Muscle layer of colon (tissue), 2 donors: Measurements from ENCODE around the gene SNW1.
"Not testable (repeated sequence)": the region's sequence is repeated elsewhere in the genome, so short reads cannot be mapped to it uniquely, and the experiment has no call there.

Experiments
- H3K27ac ChIP-seq: one replicate; pipeline ENCODE4 v1.7.0; 2013; ENCODE audit warnings: low read depth, mild to moderate bottlenecking, low read length, moderate library complexity
- H3K27me3 ChIP-seq, 2 donors: one replicate each; pipeline ENCODE4 v1.7.0; 2013; ENCODE audit warnings: low read length in 2 of 2, mild to moderate bottlenecking in 2 of 2; ENCODE audit not compliant: insufficient read depth in 2 of 2, control insufficient read depth in 1 of 2
- H3K36me3 ChIP-seq: one replicate; pipeline ENCODE4 v1.7.0; 2013; ENCODE audit warnings: mild to moderate bottlenecking, low read length; ENCODE audit not compliant: insufficient read depth
- H3K4me1 ChIP-seq: one replicate; pipeline ENCODE4 v1.7.0; 2013; ENCODE audit warnings: mild to moderate bottlenecking, low read length; ENCODE audit not compliant: insufficient read depth
- H3K4me3 ChIP-seq, 2 donors: one replicate each; pipeline ENCODE4 v1.7.0; 2013; ENCODE audit warnings: low read length in 2 of 2, low read depth in 1 of 2, mild to moderate bottlenecking in 1 of 2, moderate library complexity in 1 of 2
- H3K9ac ChIP-seq: one replicate; pipeline ENCODE4 v1.7.0; 2013; ENCODE audit warnings: low read length
- H3K9me3 ChIP-seq: one replicate; pipeline ENCODE4 v1.7.0; 2013; ENCODE audit warnings: mild to moderate bottlenecking, low read length
- donor health status: abdominal sarcoma.
- donor health status: Adenocarcinoma of cecum.

SNW1 gene

DNA sequence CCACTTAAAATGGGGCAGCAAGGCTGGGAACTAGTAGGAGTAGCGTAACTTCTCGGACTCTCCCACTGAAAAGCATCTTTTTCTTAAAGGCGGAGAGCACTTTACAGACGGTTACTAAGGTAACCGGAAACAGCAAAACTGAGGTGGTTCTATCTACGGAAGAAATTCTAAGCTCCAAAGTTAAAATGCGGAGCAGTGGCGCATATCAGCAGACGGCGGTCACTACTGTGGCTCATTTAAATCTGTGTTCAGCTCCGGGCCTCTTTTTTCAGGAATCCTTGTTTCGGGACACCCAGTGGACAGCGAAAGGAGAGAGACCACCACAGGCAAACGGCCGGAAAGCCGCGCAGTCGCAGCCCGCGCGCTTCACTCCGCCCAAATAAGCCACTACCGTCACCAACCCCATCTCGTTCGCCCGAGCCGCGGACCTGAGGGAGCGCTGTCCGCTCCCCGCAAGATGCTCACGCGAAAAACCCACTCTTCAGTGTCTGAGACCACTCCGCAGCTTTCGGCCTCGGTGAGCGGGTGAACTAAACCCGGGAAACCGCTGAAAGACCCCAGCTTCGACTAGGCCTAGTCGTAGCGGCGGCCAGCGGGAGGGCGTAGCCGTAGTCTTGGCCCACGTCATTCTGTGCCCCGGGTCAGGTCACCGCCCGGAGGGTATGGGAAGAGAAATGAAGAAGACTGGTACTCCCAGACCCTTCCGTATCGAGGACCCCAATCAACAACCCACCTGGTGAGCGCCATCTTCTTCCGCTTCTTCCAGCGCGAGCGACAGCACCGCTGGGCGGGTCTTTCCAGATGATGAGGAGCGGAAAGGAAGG is at the start of gene SNW1:
Gene SNW1, minus strand, starts transcription at position 776 of the 824 bp plus-strand sequence. Its CDS starts 29 bp downstream, at position 747.
- no peaks in the 10 kb centered on the region for H3K27me3 ChIP-seq
- peak within 1 kb of the TSS; percentile 84 to 86 for H3K4me3 ChIP-seq
- H3K36me3 ChIP-seq: peaks cover 9% of the 10 kb centered on the region
- H3K9me3 ChIP-seq: no peaks in the 10 kb centered on the region
- peaks cover 29% of the 10 kb centered on the region for H3K4me1 ChIP-seq
- peak within 1 kb of the TSS; percentile 90 for H3K27ac ChIP-seq
- H3K9ac ChIP-seq: peak within 1 kb of the TSS; percentile 84

DNA sequence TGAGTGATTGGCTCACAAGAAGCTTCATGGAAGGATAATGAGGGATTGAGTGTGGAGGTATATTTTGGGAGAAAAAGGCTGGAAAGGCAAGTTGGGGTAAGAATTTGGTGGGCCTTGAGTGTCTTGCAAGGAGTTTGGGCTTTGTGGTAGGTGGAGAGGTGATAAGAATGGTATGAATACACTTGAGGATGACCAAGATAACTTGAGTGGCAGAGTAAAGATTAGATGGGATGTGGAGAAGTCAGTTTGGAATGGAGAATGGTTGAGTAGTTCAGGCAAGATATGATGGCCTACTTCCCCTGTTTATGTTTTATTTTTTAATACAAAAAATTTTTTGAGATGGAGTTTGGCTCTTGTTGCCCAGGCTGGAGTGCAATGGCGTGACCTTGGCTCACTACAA is 48.1 kb upstream of the SNW1 start:
- Histone ChIP-seq H3K27me3 (no peaks in the 10 kb centered on the region), H3K4me3 (no peak overlapping the region), H3K9ac (no peak overlapping the region), H3K27ac (no peak overlapping the region), H3K36me3 (no peaks in the 10 kb centered on the region), H3K9me3 (no peaks in the 10 kb centered on the region), H3K4me1 (no peaks in the 10 kb centered on the region)

DNA sequence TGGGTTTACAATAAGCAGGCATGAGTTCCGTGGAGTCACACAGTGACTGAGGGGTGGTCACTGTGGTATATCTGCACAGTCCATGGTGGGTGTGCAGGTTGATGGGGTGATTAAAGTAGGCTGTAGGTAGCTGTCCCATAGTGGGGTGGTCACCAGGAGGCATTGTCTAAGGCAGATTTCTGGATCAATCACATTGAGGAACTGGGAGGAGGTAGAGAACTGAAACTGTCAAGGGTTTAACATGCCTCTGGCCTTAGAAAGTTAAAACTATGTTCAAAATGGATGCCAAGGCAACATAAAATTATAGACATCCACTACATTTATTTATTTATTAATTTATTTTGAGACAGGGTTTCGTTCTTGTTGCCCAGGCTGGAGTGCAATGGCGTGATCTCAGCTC is 47.3 kb upstream of the SNW1 start:
- Histone ChIP-seq H3K9ac (no peak overlapping the region), H3K27ac (no peak overlapping the region), H3K4me1 (no peaks in the 10 kb centered on the region), H3K9me3 (no peaks in the 10 kb centered on the region), H3K27me3 (no peaks in the 10 kb centered on the region), H3K4me3 (no peak overlapping the region), H3K36me3 (no peaks in the 10 kb centered on the region)

GRCh38 chr14:77805706-77806105 is 44.8 kb upstream of the SNW1 start:
- Histone ChIP-seq H3K27me3 (no peaks in the 10 kb centered on the region), H3K4me1 (no peaks in the 10 kb centered on the region), H3K4me3 (no peak overlapping the region), H3K36me3 (no peaks in the 10 kb centered on the region), H3K9me3 (no peaks in the 10 kb centered on the region), H3K27ac (no peak overlapping the region), H3K9ac (no peak overlapping the region)

DNA sequence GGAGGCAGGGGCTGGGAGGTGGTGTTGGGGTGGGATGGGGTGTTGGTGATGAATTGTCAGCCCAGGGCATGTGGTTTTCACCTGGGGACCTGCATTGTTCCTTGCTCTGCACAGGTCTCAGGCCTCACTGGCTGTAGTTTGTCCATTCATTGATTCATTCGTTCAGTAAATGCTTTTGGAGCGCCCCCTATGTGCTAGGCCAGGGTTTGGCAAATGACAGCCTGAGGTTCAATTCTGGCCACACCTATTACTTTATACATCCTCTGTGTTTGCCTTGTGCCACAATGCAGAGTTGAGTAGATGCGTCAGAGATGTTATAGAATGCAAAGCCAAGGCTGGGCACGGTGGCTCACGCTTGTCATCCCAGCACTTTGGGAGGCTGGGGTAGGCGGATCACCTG is 43.6 kb upstream of the SNW1 start:
- no peaks in the 10 kb centered on the region for H3K36me3 ChIP-seq
- no peak overlapping the region for H3K27ac ChIP-seq
- no peaks in the 10 kb centered on the region for H3K4me1 ChIP-seq
- no peaks in the 10 kb centered on the region for H3K9me3 ChIP-seq
- no peak overlapping the region for H3K9ac ChIP-seq
- H3K27me3 ChIP-seq: no peaks in the 10 kb centered on the region
- H3K4me3 ChIP-seq: no peak overlapping the region

DNA sequence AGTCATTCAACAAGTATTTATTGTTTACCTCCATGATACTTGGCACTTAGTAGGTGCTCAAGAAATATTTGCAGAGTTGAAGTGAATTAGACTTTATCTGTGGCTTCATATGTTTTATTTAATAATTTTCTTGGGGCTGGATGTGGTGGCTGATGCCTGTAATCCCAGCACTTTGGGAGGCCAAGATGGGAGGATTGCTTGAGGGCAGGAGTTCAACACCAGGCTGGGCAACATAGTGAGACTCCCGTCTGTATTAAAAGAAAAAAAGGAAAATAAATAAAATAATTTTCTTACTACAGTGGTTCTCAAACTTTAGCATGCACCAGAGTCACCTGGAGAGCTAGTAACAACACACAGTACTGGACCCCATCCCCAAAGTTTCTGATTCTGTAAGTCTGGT is 39.9 kb upstream of the SNW1 start:
- Histone ChIP-seq H3K4me1 (no peaks in the 10 kb centered on the region), H3K36me3 (no peaks in the 10 kb centered on the region), H3K9ac (peak overlapping the region; percentile 39), H3K27me3 (no peaks in the 10 kb centered on the region), H3K9me3 (no peaks in the 10 kb centered on the region), H3K27ac (no peak overlapping the region), H3K4me3 (peak overlapping the region in 1 of 2 donors; percentile 80)

DNA sequence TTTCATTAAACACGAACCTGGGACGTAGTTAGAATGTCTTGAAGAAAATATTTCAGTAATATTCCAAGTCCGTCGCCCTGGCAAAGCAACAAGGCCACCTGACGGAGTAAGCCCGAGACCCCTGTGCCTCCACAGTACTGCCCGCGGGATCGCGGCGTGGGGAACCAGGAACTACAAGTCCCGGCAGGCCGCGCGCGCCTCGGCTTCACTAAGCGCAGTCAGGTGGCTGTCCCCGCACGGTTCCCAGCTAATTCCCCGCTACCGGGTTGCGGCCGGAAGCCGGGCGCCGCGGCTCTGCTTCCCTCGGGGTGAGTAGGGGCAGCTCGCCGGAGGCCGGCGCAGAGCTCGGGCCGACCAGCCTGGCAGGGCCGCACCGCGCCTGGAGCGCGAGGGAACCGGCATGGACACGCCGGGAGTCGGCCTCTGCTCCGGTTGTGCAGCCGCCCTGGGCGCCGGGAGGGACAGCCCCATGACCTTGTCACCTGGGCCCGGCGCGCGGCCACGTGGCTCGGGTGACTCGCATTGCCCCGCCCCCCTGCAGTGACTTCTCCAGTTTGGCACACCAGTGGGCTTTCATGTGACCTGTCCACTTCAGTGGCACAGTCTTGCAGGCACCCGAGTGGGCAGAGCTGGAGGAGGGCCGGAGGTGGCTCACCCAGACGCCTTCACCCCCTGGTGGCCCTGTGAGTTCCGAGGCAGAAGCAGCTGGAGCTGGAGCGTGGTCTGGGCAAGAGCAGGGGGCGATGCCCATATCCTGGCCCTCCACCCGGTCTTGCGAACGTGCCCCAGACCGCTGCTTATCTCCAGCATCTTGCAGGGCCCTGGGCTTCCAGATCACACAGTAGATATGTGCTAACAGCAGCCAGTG is 39.1 kb upstream of the SNW1 start, which contains the start of gene ADCK1:
Gene ADCK1, plus strand, starts transcription at position 247 of the 868 bp plus-strand sequence. CDS start 18,870 bp downstream, outside the sequence.
- Histone ChIP-seq H3K27me3 (no peaks in the 10 kb centered on the region), H3K27ac (peak within 1 kb of the TSS; percentile 63), H3K4me1 (no peaks in the 10 kb centered on the region), H3K9ac (peak within 1 kb of the TSS; percentile 39), H3K9me3 (no peaks in the 10 kb centered on the region), H3K4me3 (peak within 1 kb of the TSS; percentile 80 to 93), H3K36me3 (no peaks in the 10 kb centered on the region)

DNA sequence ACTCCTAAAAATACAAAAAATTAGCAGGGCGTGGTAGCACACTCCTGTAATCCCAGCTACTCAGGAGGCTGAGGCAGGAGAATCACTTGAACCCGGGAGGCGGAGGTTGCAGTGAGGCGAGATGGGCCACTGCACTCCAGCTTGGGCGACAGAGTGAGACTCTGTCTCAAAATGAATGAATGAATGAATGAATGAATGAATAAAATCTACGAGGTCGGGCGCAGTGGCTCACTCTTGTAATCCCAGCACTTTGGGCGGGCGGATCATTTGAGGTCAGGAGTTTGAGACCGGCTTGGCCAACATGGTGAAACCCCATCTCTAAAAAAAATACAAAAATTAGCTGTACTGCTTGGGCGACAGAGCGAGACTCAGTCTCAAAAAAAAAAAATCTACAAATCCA is 38.5 kb upstream of the SNW1 start:
- not testable (repeated sequence) for H3K9me3 ChIP-seq, H3K4me1 ChIP-seq, H3K36me3 ChIP-seq, H3K27me3 ChIP-seq, H3K9ac ChIP-seq
- peak overlapping the region; percentile 63 for H3K27ac ChIP-seq
- peak overlapping the region; percentile 80 to 93 for H3K4me3 ChIP-seq

DNA sequence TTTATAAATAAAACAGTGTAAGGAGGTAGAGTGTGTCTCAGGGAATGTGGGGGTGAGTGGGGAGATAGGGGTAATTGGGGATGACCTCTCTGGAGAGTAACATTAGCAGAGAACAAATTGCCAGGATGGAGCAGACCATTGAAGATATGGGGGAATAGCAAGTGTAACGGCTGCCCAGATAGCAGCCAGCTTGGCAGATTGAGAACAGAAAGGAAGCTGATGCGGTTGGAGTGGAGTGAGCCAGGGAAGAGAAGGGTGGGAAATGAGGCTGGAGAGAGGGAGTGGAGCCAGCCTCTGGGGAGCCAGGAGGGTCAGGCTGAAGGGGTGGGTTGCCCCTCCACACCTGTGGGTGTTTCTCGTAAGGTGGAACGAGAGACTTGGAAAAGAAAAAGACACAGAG is 33.4 kb upstream of the SNW1 start:
- Histone ChIP-seq H3K27ac (no peak overlapping the region), H3K9ac (no peak overlapping the region), H3K4me1 (no peaks in the 10 kb centered on the region), H3K36me3 (no peaks in the 10 kb centered on the region), H3K4me3 (no peak overlapping the region), H3K9me3 (no peaks in the 10 kb centered on the region), H3K27me3 (no peaks in the 10 kb centered on the region)

DNA sequence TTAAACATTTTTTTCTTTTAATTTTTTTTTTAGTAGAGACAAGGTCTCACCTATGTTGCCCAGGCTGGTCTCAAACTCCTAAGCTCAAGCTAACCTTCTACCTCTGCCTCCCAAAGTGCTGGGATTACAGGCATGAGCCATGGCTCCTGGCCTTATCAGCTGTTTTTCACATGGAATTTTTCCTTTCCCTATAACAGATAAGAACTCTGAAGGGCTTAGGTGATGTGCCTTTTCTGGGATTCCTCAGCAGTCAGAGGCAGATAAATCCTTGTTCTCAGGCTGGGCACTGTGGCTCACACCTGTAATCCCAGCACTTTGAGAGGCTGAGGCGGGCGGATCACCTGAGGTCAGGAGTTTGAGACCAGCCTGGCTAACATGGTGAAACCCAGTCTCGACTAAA is 32.3 kb upstream of the SNW1 start:
- H3K4me3 ChIP-seq, H3K4me1 ChIP-seq, H3K9me3 ChIP-seq, H3K27ac ChIP-seq, H3K27me3 ChIP-seq, H3K36me3 ChIP-seq, H3K9ac ChIP-seq: not testable (repeated sequence)

- Histone ChIP-seq H3K4me1 (no peaks in the 10 kb centered on the region), H3K4me3 (no peak overlapping the region), H3K9ac (no peak overlapping the region), H3K9me3 (no peaks in the 10 kb centered on the region), H3K27me3 (no peaks in the 10 kb centered on the region), H3K36me3 (no peaks in the 10 kb centered on the region), H3K27ac (no peak overlapping the region)
Measured at GRCh38 chr14:77791225-77791600, 30.3 kb upstream of the SNW1 start.
